Bronchial epithelial cell (primary cell): ENCODE data around the gene CYP2C8. TPM values are rescaled to one million over a fixed set of nuclear protein-coding genes. Genes with fewer than 3 reads are reported as not detected.
"Not testable (repeated sequence)": the region's sequence is repeated elsewhere in the genome, so short reads cannot be mapped to it uniquely, and the experiment has no call there.

Source experiments
- DNase-seq: peaks from one replicate; pipeline ENCODE4 v3.0.0-alpha.2; 2010; ENCODE audit warnings: low read depth
- FAIRE-seq: peaks from 2 replicates; lab custom pipeline; 2011; peaks lifted over from hg19 to GRCh38; lab: Jason Lieb, UNC
- H3K27me3 ChIP-seq: 2 replicates; pipeline ENCODE4 v1.5.1; 2011; ENCODE audit warnings: low read length; ENCODE audit not compliant: control insufficient read depth, insufficient read depth
- H3K36me3 ChIP-seq: 2 replicates; pipeline ENCODE4 v1.5.1; 2011; ENCODE audit warnings: low read length; ENCODE audit not compliant: control insufficient read depth, insufficient read depth
- H3K4me3 ChIP-seq: 2 replicates; pipeline ENCODE4 v1.5.1; 2011; ENCODE audit warnings: mild to moderate bottlenecking, low read depth, low read length, control low read depth
- total RNA-seq: library from RNA; depleted of rRNA; stranded (reverse); fragments of >200 nt; gene quantifications from 2 replicates; pipeline ENCODE4 v1.2.1, GENCODE V29; 2014
- TF ChIP-seq, protein P1 (sequence below): IDR thresholded peaks from 2 replicates; pipeline ENCODE4 v1.5.1; 2011; ENCODE audit warnings: mild to moderate bottlenecking, moderate library complexity, low read length, control low read depth, inconsistent platforms; ENCODE audit not compliant: insufficient read depth, severe bottlenecking

CYP2C8 gene
- total RNA-seq, 1 donor from 2014 or later = not detected

GRCh38 chr10:95071107-95071660, 1.9 kb upstream of the CYP2C8 start:
- no peak overlapping the region for H3K4me3 ChIP-seq
- no peaks in the 10 kb centered on the region for H3K36me3 ChIP-seq
- FAIRE-seq = no peak
- no peak for DNase-seq
- TF ChIP-seq, protein P1, sequence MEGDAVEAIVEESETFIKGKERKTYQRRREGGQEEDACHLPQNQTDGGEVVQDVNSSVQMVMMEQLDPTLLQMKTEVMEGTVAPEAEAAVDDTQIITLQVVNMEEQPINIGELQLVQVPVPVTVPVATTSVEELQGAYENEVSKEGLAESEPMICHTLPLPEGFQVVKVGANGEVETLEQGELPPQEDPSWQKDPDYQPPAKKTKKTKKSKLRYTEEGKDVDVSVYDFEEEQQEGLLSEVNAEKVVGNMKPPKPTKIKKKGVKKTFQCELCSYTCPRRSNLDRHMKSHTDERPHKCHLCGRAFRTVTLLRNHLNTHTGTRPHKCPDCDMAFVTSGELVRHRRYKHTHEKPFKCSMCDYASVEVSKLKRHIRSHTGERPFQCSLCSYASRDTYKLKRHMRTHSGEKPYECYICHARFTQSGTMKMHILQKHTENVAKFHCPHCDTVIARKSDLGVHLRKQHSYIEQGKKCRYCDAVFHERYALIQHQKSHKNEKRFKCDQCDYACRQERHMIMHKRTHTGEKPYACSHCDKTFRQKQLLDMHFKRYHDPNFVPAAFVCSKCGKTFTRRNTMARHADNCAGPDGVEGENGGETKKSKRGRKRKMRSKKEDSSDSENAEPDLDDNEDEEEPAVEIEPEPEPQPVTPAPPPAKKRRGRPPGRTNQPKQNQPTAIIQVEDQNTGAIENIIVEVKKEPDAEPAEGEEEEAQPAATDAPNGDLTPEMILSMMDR = no peak
- H3K27me3 ChIP-seq = no peaks in the 10 kb centered on the region

- H3K4me3 ChIP-seq, FAIRE-seq, H3K36me3 ChIP-seq, H3K27me3 ChIP-seq, DNase-seq: not testable (repeated sequence)
These were observed 5.2 kb downstream of the CYP2C8 start for GRCh38 chr10:95064125-95064524.

- DNase-seq (no peak), FAIRE-seq (no peak)
- Histone ChIP-seq H3K36me3 (no peaks in the 10 kb centered on the region), H3K27me3 (no peaks in the 10 kb centered on the region), H3K4me3 (no peak overlapping the region)
- TF ChIP-seq, protein P1 = no peak
These were observed 12.4 kb downstream of the CYP2C8 start for GRCh38 chr10:95056744-95057363.

DNA sequence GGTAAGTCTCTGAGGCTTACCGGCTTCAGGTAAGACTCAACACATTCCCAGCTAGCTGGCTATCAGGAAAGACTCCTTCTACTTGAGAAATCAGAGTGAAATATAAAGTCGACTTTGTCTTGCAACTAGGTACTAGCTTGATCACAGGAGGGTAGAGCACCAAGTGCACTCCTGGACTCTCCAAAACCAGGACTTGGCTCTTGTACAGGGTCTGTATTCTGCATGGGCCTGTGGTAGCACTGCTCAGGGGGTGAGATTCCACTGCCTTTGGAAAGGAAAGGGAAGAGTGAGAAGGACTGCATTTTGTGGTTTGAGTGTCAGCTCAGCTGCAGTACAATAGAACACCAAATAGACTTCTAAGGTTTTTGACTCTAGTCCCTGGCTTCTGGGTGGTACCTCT, 19.4 kb downstream of the CYP2C8 start:
- Histone ChIP-seq H3K27me3 (no peaks in the 10 kb centered on the region), H3K4me3 (no peak overlapping the region), H3K36me3 (no peaks in the 10 kb centered on the region)
- FAIRE-seq (no peak), DNase-seq (no peak)
- TF ChIP-seq, protein P1 = no peak

DNA sequence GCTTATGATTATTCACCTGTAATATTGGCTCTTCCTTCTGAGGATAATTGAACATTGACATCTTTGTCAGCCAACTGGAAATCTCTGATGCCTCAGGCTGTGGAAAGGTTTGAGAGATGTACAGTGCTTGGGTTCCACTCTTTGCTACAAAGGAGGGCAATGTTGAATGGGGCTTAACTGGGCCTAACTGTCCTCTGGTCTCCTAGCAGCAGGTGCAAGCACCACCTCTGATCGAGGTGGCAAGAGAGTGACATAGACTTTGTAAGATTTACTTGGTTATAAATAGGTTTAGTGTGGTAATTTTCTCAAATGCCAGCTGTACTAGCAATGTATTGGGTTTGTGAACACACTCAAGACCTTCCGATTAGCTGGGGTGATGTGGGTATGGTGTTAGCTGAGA, 21.1 kb downstream of the CYP2C8 start:
- Histone ChIP-seq H3K4me3 (no peak overlapping the region), H3K27me3 (no peaks in the 10 kb centered on the region), H3K36me3 (no peaks in the 10 kb centered on the region)
- DNase-seq (no peak), FAIRE-seq (no peak)
- TF ChIP-seq, protein P1 = no peak

GRCh38 chr10:95039281-95039680, 30.0 kb downstream of the CYP2C8 start:
- no peak for DNase-seq
- Histone ChIP-seq H3K36me3 (no peaks in the 10 kb centered on the region), H3K4me3 (no peak overlapping the region), H3K27me3 (no peaks in the 10 kb centered on the region)
- no peak for FAIRE-seq
- TF ChIP-seq, protein P1 = no peak
